Endothelial cell of umbilical vein (primary cell): Measurements from ENCODE around the gene TOX2. TPM values are rescaled to one million over a fixed set of nuclear protein-coding genes. Genes with fewer than 3 reads are reported as not detected.

Experiments used
- BruUV-seq: library from RNA; stranded (reverse); fragments of 400-500 nt; replicated peaks from 2 replicates; lab custom pipeline; 2021; lab: Mats Ljungman, UMichigan
- CTCF ChIA-PET: fragments of 300-600, 350-600 bp; sonication (Branson Sonifier 250); formaldehyde crosslinking; loops from one replicate; lab custom pipeline; 2021; ENCODE audit warnings: antibody characterized with exemption, inconsistent platforms; lab: Charles Lee
- POLR2A ChIA-PET: fragments of 300-600, 350-600 bp; sonication (Branson Sonifier 250); formaldehyde crosslinking; loops from one replicate; lab custom pipeline; 2021; ENCODE audit warnings: antibody characterized with exemption, inconsistent platforms; lab: Charles Lee
- DNase-seq: peaks from one replicate; pipeline ENCODE4 v3.0.0-alpha.2; 2011; ENCODE audit warnings: low read depth, low spot score
- FAIRE-seq: peaks from 2 replicates; lab custom pipeline; 2011; peaks lifted over from hg19 to GRCh38; lab: Jason Lieb, UNC
- H2AFZ ChIP-seq: 2 replicates; pipeline ENCODE4 v1.6.0; 2012; ENCODE audit warnings: low read depth, low read length, control low read depth, inconsistent platforms
- H3K27ac ChIP-seq: 2 replicates; pipeline ENCODE4 v1.5.1; 2011; ENCODE audit warnings: low read depth, mild to moderate bottlenecking, control low read depth, low read length, moderate library complexity; ENCODE audit not compliant: insufficient read depth
- H3K27me3 ChIP-seq, 2 experiments: 2 replicates each; pipeline versions ENCODE4 v1.6.0 to v1.6.1; 2011; ENCODE audit warnings: low read length in 2 of 2, mixed read lengths in 1 of 2; ENCODE audit not compliant: control insufficient read depth in 2 of 2, insufficient read depth in 2 of 2
- H3K36me3 ChIP-seq, 2 experiments: 2 replicates in 1 of 2; 3 replicates in 1 of 2; pipeline ENCODE4 v1.5.1; 2011; ENCODE audit warnings: low read length in 2 of 2, mild to moderate bottlenecking in 1 of 2, moderate library complexity in 1 of 2; ENCODE audit not compliant: control insufficient read depth in 2 of 2, insufficient read depth in 2 of 2; ENCODE audit errors: extremely low read depth in 1 of 2
- H3K4me1 ChIP-seq: 3 replicates; pipeline ENCODE4 v1.5.1; 2011; ENCODE audit warnings: mild to moderate bottlenecking, low read length; ENCODE audit not compliant: control insufficient read depth, insufficient read depth; ENCODE audit errors: extremely low read depth
- H3K4me2 ChIP-seq: 2 replicates; pipeline ENCODE4 v1.6.1; 2011; ENCODE audit warnings: low read length, control low read depth, mixed read lengths; ENCODE audit not compliant: insufficient read depth
- H3K4me3 ChIP-seq, 3 experiments: fragments of 200-600 bp in 1 of 3; sonication (generic), shearing (Covaris generic) in 1 of 3; replicated peaks in 1 of 3; 2 replicates each; pipeline ENCODE4 v1.5.1; 2011 to 2016; ENCODE audit warnings: control low read depth in 3 of 3, low read length in 3 of 3, mild to moderate bottlenecking in 2 of 3, inconsistent platforms in 1 of 3, low read depth in 1 of 3, moderate library complexity in 1 of 3; ENCODE audit not compliant: insufficient read depth in 1 of 3
- H3K79me2 ChIP-seq: 2 replicates; pipeline ENCODE4 v1.6.0; 2012; ENCODE audit warnings: low read length, inconsistent platforms; ENCODE audit not compliant: control insufficient read depth, insufficient read depth
- H3K9ac ChIP-seq: replicated peaks from 2 replicates; pipeline ENCODE3; 2011; ENCODE audit warnings: low read length, control low read depth; ENCODE audit not compliant: insufficient read depth; ENCODE audit errors: extremely low read depth
- H3K9me1 ChIP-seq: replicated peaks from 3 replicates; pipeline ENCODE4 v1.6.0; 2011; ENCODE audit warnings: mild to moderate bottlenecking, low read length; ENCODE audit not compliant: control insufficient read depth, insufficient read depth; ENCODE audit errors: extremely low read depth
- H3K9me3 ChIP-seq: replicated peaks from 2 replicates; pipeline ENCODE4 v1.5.1; 2012; ENCODE audit warnings: low read length, inconsistent platforms; ENCODE audit not compliant: control insufficient read depth, insufficient read depth
- H4K20me1 ChIP-seq: replicated peaks from 2 replicates; pipeline ENCODE3; 2011; ENCODE audit warnings: mild to moderate bottlenecking, low read length; ENCODE audit not compliant: control insufficient read depth, insufficient read depth; ENCODE audit errors: extremely low read depth
- CTCF ChIP-seq, 2 donors: IDR thresholded peaks; 1 replicate in 1 of 2; 2 replicates in 1 of 2; pipeline ENCODE4 v1.5.1; 2011; ENCODE audit warnings: low read length in 2 of 2, mild to moderate bottlenecking in 2 of 2, moderate library complexity in 2 of 2, control low read depth in 1 of 2, inconsistent platforms in 1 of 2, low read depth in 1 of 2; ENCODE audit not compliant: insufficient read depth in 1 of 2; ENCODE audit errors: extremely low read depth in 1 of 2
- EZH2 ChIP-seq: IDR thresholded peaks from 2 replicates; pipeline ENCODE4 v1.6.1; 2012; ENCODE audit warnings: borderline replicate concordance, low read depth, mild to moderate bottlenecking, moderate library complexity, low read length, inconsistent platforms; ENCODE audit not compliant: severe bottlenecking
- FOS ChIP-seq: IDR thresholded peaks from 2 replicates; pipeline ENCODE4 v1.6.1; 2011; ENCODE audit warnings: mild to moderate bottlenecking, low read length, moderate library complexity, borderline replicate concordance; ENCODE audit not compliant: insufficient read depth
- GATA2 ChIP-seq: IDR thresholded peaks from 2 replicates; pipeline ENCODE4 v1.7.0; 2011; ENCODE audit warnings: low read depth, mild to moderate bottlenecking, moderate library complexity, mixed read lengths, low read length; ENCODE audit not compliant: insufficient read length, insufficient read depth
- JUN ChIP-seq: IDR thresholded peaks from 2 replicates; pipeline ENCODE4 v1.6.1; 2011; ENCODE audit warnings: borderline replicate concordance, low read depth; ENCODE audit not compliant: insufficient read length, insufficient read depth
- MAX ChIP-seq: IDR thresholded peaks from 2 replicates; pipeline ENCODE4 v1.6.1; 2011; ENCODE audit not compliant: insufficient read depth, insufficient read length
- MYC ChIP-seq: IDR thresholded peaks from one replicate; pipeline ENCODE4 v1.6.1; 2011; ENCODE audit warnings: mild to moderate bottlenecking, low read depth, low read length
- POLR2A ChIP-seq: IDR thresholded peaks from 2 replicates; pipeline ENCODE4 v1.6.1; 2012; ENCODE audit warnings: low read depth, mild to moderate bottlenecking, control low read depth, low read length
- POLR2AphosphoS5 ChIP-seq: IDR thresholded peaks from 2 replicates; pipeline ENCODE4 v1.6.1; 2012; ENCODE audit warnings: low read depth, mild to moderate bottlenecking, control low read depth, low read length, moderate library complexity; ENCODE audit not compliant: insufficient read depth
- dilution Hi-C: fragments of 300-500 bp; cut with MboI; formaldehyde crosslinking; loops from one replicate; pipeline ENCODE4 v1.15.0; 2019; ENCODE audit warnings: low sequenced_read_pairs; ENCODE audit not compliant: extremely low pct_ligation_motif_present
- intact Hi-C: fragments of 100-400 bp; cut with micrococcal nuclease; formaldehyde crosslinking; loops from one replicate; pipeline ENCODE4 v1.10.0; 2022
- polyA plus RNA-seq, 4 experiments: library from polyadenylated mRNA; depleted of rRNA in 3 of 4; stranded (reverse) in 3 of 4; unstranded in 1 of 4; fragments of >200 nt; gene quantifications; 2 replicates each; pipeline versions ENCODE4 v1.2.1 to v1.2.3, GENCODE V29; 2011 to 2012; ENCODE audit warnings: missing spikeins in 1 of 4
- total RNA-seq: library from RNA; stranded (reverse); gene quantifications from 2 replicates; pipeline ENCODE4 v1.2.3, GENCODE V29; 2021

TOX2 gene
- total and polyA plus RNA-seq, 2 donors (not counting 3 experiments of a cell fraction or from before 2014, with no cell fraction given): 7.0 to 18.6 TPM

DNA sequence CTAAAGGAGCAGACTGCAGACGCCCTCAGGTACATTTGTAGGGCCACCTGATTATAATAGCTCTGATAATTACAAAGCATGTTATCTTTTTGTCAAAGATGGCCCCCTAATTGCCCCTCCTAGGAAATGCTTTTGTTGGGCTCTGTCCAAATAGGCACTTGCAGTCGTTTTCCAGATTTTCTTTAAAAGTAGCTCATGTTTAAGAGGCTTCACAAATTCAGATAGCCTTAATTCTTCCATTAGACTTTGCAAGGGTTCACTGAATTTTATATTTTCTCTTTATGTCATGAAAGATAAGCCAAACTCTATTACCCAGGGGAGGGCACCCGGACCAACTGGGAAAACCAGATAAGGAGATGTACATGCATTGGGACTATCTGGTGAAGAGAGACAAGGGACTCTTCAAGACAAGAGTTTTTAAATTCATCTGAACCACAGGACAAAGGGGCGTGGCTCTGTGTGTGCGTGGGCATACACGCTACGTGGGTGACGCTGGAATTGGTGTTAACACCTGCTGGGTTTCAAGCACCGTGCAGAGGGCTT is 95.6 kb downstream of the TOX2 start:
- ChIA-PET POLR2A (no interaction called here), CTCF (no interaction called here)
- H2AFZ ChIP-seq: no peak overlapping the region
- H4K20me1 ChIP-seq: no peaks in the 10 kb centered on the region
- no peak overlapping the region for H3K4me2 ChIP-seq
- no peak for DNase-seq
- no TSS peak for BruUV-seq
- no peak overlapping the region for H3K27ac ChIP-seq
- no peaks in the 10 kb centered on the region for H3K79me2 ChIP-seq
- H3K4me1 ChIP-seq: peaks cover 3% of the 10 kb centered on the region
- dilution Hi-C loops: no loop called here
- H3K9me1 ChIP-seq: no peaks in the 10 kb centered on the region
- intact Hi-C loops: no loop called here
- FAIRE-seq: no peak
- no peaks in the 10 kb centered on the region for H3K36me3 ChIP-seq
- no peak for TF ChIP-seq MAX
- TF ChIP-seq CTCF (IDR thresholded peaks at IDR 0.05; ENCODE audit: extremely low read depth in 1 of 2, insufficient read depth in 1 of 2, low read depth in 1 of 2, low read length in 2 of 2): no peak
- TF ChIP-seq EZH2: no peak
- no peak for TF ChIP-seq JUN
- no peak for TF ChIP-seq POLR2A
- no peak for TF ChIP-seq MYC
- TF ChIP-seq FOS: no peak
- no peak for TF ChIP-seq POLR2AphosphoS5
- no peak for TF ChIP-seq GATA2
- H3K9me3 ChIP-seq: no peaks in the 10 kb centered on the region
- H3K27me3 ChIP-seq: no peaks in the 10 kb centered on the region
- no peak overlapping the region for H3K4me3 ChIP-seq
- no peak overlapping the region for H3K9ac ChIP-seq
